SK-N-MC (cell line): ENCODE measurements around the gene TRPM6.

Experiments used
- DNase-seq: peaks from one replicate; pipeline ENCODE4 v3.0.0-alpha.2; 2011; ENCODE audit warnings: low read depth, low spot score
- H3K27ac ChIP-seq: fragments of 200-600 bp; sonication (generic); 2 replicates; pipeline ENCODE4 v1.5.1; 2016; ENCODE audit warnings: mixed run types
- H3K36me3 ChIP-seq: fragments of 200-600 bp; sonication (generic); 2 replicates; pipeline ENCODE4 v1.6.1; 2017; ENCODE audit warnings: antibody characterized with exemption, low read length, mixed read lengths; ENCODE audit not compliant: insufficient read depth
- H3K4me3 ChIP-seq: fragments of 200-600 bp; sonication (generic); 2 replicates; pipeline ENCODE4 v1.5.1; 2016
- H3K9ac ChIP-seq: fragments of 200-600 bp; sonication (generic); 2 replicates; pipeline ENCODE4 v1.8.0; 2017; ENCODE audit warnings: mixed run types, mixed read lengths; ENCODE audit not compliant: insufficient read length
- H3K9me3 ChIP-seq: fragments of 200-600 bp; sonication (generic); 2 replicates; pipeline ENCODE4 v1.6.1; 2017; ENCODE audit warnings: low read depth, mild to moderate bottlenecking, antibody characterized with exemption, low read length, moderate library complexity, mixed read lengths
- EZH2 ChIP-seq: fragments of 200-600 bp; sonication (generic); IDR thresholded peaks from one replicate; pipeline ENCODE4 v1.6.1; 2017; ENCODE audit warnings: antibody characterized with exemption
- FOXP2 ChIP-seq: optimal IDR thresholded peaks from 2 replicates; pipeline ENCODE3; 2011; ENCODE audit warnings: mild to moderate bottlenecking, moderate library complexity; ENCODE audit not compliant: insufficient read depth; ENCODE audit errors: extremely low read length, control extremely low read depth
- POLR2AphosphoS5 ChIP-seq: IDR thresholded peaks from 2 replicates; pipeline ENCODE4 v1.6.1; 2012; ENCODE audit warnings: mild to moderate bottlenecking, low read depth, low read length, borderline replicate concordance

The TRPM6 gene

GRCh38 chr9:74726581-74726980, 161.1 kb downstream of the TRPM6 start:
- DNase-seq = no peak
- no peak overlapping the region for H3K27ac ChIP-seq
- H3K9ac ChIP-seq = no peak overlapping the region
- TF ChIP-seq EZH2 (no peak), POLR2AphosphoS5 (no peak), FOXP2 (no peak)
- H3K4me3 ChIP-seq = no peak overlapping the region
- H3K9me3 ChIP-seq = no peaks in the 10 kb centered on the region
- H3K36me3 ChIP-seq = no peaks in the 10 kb centered on the region

DNA sequence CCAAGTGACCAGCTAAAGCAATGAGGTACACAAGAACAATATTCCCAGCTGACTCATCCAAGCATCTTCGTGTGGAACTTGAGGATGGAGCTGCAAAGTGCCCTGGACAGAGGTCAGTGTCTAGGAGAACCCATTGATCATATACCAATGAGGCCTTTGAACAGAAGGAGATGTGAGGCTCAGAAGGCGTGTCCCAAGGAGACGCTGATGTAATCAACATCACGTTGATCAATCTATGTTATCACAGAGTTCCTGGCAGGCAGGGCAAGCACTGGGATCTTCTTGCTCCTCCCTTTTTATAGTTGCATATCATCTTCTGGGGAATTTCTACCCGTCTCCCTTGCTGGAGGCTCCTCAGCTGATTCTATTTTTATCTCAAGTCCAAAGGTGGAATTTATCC, 163.4 kb downstream of the TRPM6 start:
- H3K9ac ChIP-seq = no peak overlapping the region
- H3K4me3 ChIP-seq = no peak overlapping the region
- no peak for DNase-seq
- H3K27ac ChIP-seq = no peak overlapping the region
- H3K36me3 ChIP-seq = no peaks in the 10 kb centered on the region
- TF ChIP-seq FOXP2 = no peak
- TF ChIP-seq EZH2 = no peak
- TF ChIP-seq POLR2AphosphoS5 = no peak
- no peaks in the 10 kb centered on the region for H3K9me3 ChIP-seq

DNA sequence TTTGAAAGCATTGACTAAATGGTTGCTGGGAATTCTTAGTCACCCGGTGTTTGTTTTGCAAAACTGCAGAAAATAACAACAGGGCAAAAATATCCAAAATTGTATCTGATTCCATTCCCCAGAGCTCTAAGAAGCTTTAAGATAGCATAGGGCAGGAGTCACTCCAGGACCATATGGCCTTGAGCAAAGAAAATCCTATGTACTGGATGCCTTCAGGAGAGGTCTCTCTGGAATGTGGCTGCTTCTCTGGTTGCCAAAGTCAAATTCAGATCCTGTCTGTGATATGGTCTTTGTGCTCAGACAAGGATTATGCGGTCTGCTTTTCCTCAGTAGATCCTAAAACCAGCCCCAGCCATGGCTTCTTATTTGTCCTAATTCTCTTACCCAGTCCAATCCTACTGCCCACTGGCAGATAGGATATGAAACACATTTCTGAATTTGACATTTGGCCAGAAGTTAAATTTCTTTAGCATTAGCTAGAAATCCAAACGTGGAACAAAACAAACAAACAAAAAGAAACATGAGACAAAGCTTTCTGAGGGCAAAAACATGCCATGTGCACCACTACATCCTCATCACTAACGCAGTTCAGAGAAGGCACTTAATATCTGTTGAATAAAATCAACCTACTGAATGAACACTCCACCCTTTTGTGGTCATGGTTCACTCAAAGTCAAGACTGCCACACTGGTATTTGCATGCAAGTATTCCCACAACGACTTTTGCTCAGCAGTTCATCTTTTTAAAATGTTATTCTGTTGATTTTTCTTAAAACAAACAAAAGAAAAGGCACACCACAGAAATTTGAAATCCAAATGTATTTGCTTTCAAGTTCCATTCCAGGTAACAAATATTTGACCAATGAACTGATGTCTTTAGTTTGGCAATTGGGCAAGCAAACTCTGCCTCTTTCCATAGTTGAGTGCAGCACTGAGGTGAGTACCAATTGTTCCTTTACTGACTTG, 165.7 kb downstream of the TRPM6 start:
- no peak overlapping the region for H3K27ac ChIP-seq
- TF ChIP-seq POLR2AphosphoS5 (no peak), EZH2 (no peak), FOXP2 (no peak)
- DNase-seq = no peak
- no peak overlapping the region for H3K4me3 ChIP-seq
- no peak overlapping the region for H3K9ac ChIP-seq
- H3K36me3 ChIP-seq = no peaks in the 10 kb centered on the region
- no peaks in the 10 kb centered on the region for H3K9me3 ChIP-seq

DNA sequence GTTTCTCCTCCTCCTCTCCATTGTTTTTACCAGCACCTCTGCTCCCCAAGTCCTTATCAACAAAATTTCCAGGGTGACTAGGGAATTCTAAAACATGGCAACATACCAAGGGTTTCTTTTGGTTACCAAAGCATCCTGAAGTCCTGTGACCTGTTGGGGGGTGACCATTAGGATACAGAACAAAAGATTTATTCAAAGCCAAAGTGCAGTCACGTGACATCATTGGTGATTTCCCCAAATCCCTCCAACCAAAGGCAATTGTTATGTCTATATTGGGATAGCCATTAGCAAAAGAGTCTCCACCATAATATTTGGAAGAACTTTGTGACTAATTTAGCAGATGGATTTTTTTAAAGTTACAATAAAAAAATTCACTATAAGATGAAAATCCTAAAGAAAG, 168.4 kb downstream of the TRPM6 start:
- TF ChIP-seq EZH2 = no peak
- no peak for TF ChIP-seq POLR2AphosphoS5
- no peak for TF ChIP-seq FOXP2
- Histone ChIP-seq H3K9ac (no peak overlapping the region), H3K27ac (no peak overlapping the region), H3K36me3 (no peaks in the 10 kb centered on the region), H3K4me3 (no peak overlapping the region), H3K9me3 (no peaks in the 10 kb centered on the region)
- no peak for DNase-seq

GRCh38 chr9:74718709-74719108, 169.0 kb downstream of the TRPM6 start:
- H3K27ac ChIP-seq = no peak overlapping the region
- H3K4me3 ChIP-seq = no peak overlapping the region
- H3K9ac ChIP-seq = no peak overlapping the region
- DNase-seq = no peak
- H3K9me3 ChIP-seq = no peaks in the 10 kb centered on the region
- TF ChIP-seq FOXP2 = no peak
- no peak for TF ChIP-seq POLR2AphosphoS5
- TF ChIP-seq EZH2 = no peak
- no peaks in the 10 kb centered on the region for H3K36me3 ChIP-seq

GRCh38 chr9:74711341-74711740, 176.4 kb downstream of the TRPM6 start:
- DNase-seq = no peak
- no peaks in the 10 kb centered on the region for H3K36me3 ChIP-seq

DNA sequence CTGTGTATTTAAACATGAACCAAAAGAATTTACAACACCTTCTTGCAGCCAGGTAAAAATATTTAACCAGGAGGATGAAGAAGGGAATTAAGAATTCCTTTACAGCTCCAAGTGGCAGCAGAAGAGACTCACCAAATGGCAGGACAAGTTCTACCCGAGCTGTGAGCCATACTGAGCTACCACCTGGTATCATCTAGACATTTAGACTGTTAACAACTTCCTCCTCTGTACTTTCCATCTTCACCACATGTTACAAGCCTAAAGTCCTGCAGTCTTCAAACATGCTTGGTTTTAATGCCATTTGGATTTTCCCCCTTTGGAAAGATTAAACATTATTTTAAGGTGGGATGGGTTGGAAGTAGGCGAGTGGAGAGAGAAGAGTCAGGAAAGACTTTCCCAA, 190.2 kb downstream of the TRPM6 start:
- H3K27ac ChIP-seq = no peak overlapping the region
- no peak for TF ChIP-seq EZH2
- no peak for TF ChIP-seq POLR2AphosphoS5
- TF ChIP-seq FOXP2 = no peak
- H3K9me3 ChIP-seq = no peaks in the 10 kb centered on the region
- no peak for DNase-seq
- H3K4me3 ChIP-seq = no peak overlapping the region
- no peaks in the 10 kb centered on the region for H3K36me3 ChIP-seq
- H3K9ac ChIP-seq = no peak overlapping the region

More at GRCh38 chr9:74711341-74711740, 176.4 kb downstream of the TRPM6 start:
- TF ChIP-seq POLR2AphosphoS5 (no peak), FOXP2 (no peak), EZH2 (no peak)
- Histone ChIP-seq H3K27ac (no peak overlapping the region), H3K9ac (no peak overlapping the region), H3K4me3 (no peak overlapping the region), H3K9me3 (no peaks in the 10 kb centered on the region)

GRCh38 chr9:74696520-74696919, 191.2 kb downstream of the TRPM6 start:
- no peak for TF ChIP-seq POLR2AphosphoS5
- TF ChIP-seq FOXP2 = no peak
- TF ChIP-seq EZH2 = no peak
- H3K27ac ChIP-seq = no peak overlapping the region

DNA sequence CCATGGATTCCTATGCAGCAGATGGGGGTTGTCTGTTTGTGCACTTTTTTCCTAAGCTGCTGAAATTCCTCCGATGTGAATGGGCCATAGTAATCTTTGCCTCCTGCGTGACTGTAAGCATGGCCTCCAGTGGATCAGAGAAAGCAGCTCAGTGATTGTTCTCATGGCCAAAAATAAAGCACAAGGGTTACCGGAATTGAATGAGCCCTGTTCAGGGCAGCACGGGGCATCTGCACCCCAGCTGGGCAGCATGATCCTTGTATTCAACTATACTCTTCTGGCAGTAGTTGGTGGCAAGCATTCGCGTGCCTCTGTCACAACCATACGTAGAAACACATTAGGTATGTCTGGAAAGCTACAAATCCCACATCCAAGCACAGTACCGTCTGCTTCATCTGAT, 196.7 kb downstream of the TRPM6 start:
- H3K9ac ChIP-seq = no peak overlapping the region

More at GRCh38 chr9:74696520-74696919, 191.2 kb downstream of the TRPM6 start:
- no peak overlapping the region for H3K4me3 ChIP-seq
- H3K9ac ChIP-seq = no peak overlapping the region
- no peaks in the 10 kb centered on the region for H3K36me3 ChIP-seq
- H3K9me3 ChIP-seq = no peaks in the 10 kb centered on the region
- DNase-seq = no peak

More for the DNA sequence above, 196.7 kb downstream of the TRPM6 start:
- no peak overlapping the region for H3K4me3 ChIP-seq
- H3K9me3 ChIP-seq = no peaks in the 10 kb centered on the region
- H3K27ac ChIP-seq = no peak overlapping the region
- H3K36me3 ChIP-seq = no peaks in the 10 kb centered on the region
- no peak for DNase-seq
- TF ChIP-seq EZH2 = no peak
- no peak for TF ChIP-seq POLR2AphosphoS5
- no peak for TF ChIP-seq FOXP2
